Dedifferentiated amniotic fluid mesenchymal stem cell (primary cell): ENCODE measurements around the gene GABRB2.

ENCODE experiments used
- DNase-seq: peaks from one replicate; pipeline ENCODE4 v3.0.0-alpha.2; 2016; ENCODE audit errors: extremely low spot score

The GABRB2 gene

DNA sequence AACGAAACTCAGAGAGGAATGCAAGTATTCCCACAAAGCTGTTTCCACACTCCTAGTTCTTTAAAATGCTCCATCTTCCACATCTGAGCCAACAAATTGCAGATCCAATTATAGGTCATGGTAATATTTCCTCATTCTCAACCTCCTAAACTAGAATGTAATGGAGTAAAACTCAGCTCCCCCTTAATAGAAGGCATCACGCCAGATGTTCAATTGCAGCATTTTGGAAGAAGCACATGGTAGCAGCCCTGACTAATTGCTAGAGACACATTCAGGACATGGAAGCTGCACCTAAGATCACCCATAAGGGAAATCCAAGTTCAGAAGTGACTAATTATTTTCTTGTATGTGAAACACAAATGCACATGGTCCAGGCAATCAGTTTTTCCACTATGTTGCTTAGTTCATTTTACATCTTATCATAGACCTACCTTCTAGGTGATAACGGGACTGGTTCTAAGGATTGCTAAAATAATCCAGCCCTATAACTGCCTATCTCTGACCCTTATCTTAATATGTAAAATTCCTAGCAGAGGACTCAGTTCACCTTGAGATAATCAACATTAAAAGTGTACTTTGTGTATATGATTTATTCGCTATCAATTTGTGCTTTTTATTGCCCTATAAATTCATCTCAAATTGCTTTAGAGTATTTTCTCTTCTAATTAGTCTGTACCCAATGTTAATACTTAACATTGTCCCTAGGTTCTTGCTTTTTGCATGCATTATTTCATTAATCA is 75.1 kb downstream of the GABRB2 start:
- DNase-seq, result no peak

DNA sequence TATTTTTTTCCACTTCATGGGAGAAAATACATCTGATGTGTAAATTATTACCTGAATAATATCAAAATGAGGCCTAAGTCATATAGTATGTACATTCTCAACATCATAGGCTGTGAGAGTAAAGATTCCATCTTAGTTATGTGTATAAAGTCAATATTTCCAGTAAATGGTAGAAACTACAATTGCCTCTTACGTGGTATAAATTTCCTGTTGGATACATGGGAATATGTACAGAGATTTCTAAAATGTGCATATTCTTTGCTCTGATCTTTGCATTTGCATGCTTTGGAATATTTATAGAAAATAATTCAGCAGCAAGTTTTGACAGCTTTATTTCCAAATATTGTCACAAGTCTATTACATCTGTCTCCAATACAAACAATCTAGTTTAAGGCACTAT is 78.8 kb downstream of the GABRB2 start:
- no peak for DNase-seq

DNA sequence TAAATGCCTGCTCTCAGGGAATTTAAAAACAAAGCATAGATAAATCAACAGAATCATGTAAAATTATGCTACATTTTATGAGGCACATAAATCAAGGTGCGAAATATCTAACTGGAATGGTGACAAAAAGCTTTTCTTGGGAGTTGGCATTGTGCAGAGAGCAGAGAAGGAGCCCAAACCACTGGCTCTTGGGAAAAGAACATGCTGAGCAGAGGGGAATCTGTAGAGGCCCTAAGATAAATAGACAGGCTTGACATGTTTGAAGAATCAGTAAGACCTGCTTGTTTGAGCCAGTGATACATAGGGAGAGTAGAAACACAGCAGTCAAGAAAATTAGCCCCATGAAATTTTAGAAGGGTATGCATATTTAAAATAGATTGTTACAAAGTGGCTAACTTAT is 85.8 kb downstream of the GABRB2 start:
- DNase-seq, result no peak

DNA sequence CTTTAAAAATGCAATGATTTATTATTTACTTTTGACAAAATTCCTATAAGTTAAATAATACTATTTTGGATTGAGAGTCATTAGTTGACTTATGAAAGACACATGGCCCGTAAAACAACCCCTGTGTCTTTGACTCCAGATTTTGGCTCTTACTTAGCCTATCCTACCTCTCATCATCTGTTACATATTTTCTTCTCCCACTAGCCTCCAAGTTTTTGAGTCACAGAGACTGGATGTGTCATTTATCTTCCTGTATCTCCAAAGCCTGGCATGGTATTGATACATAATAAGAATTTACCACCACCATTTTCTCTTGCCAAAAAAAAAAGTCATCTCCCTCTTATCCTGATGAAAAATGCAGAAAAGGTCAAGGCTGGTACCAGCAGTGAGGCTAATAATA is 99.9 kb downstream of the GABRB2 start:
- DNase-seq, result no peak

DNA sequence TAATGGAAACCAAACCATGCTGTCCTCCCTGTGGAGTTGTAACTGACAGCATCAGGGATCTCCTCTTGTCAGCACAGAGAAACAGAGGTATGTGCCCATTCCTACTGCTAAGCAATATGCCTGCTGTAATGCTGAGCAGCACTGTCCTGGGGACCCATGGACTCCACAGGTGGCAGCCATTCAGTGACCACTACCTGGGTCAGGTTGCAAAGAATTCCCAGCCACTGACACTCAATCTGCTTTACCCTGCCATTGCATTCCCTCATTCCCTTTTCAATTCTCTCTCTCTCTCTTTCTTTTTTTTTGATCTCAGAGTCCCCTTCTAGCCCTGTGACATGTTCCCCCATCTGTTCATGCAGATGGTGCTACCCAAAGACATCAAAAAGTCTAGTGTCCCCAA is 104.1 kb downstream of the GABRB2 start:
- DNase-seq, result no peak

DNA sequence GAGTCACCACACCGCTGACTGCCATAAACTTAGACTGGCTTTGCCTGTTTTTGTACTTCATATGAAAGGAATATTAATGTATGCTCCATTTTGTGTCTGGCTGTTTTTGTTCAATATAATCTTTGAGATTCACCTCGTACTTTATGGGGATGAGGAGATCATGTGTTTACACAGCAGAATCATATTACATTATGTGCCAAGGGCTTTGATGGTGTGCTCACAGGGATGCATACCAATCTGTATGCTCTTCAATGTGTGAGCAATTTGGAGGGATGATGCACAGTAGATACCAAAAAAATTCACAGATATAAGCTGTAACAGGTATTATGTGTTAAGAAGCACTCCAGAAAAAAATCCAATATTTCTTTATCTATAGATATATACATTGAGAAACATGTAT is 113.7 kb downstream of the GABRB2 start:
- DNase-seq, result no peak

DNA sequence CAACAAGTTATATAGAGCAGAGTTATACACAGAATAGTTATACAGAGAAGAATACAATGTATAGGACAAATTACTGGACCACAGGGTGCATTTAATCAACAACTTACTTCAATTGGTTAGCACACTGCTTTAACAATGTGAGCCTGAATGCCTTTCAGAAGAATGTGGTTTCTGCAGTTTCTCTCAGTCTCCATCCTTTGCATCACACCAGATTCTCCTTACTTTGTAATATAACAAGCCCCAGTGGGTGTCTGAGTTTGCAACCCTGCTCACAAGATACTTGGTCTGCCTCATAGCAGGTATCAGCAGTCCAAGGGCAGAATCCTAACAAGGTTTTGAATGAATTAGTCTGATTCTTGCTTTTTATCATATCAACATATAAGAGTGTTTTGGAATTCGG is 114.6 kb downstream of the GABRB2 start:
- DNase-seq, result no peak

DNA sequence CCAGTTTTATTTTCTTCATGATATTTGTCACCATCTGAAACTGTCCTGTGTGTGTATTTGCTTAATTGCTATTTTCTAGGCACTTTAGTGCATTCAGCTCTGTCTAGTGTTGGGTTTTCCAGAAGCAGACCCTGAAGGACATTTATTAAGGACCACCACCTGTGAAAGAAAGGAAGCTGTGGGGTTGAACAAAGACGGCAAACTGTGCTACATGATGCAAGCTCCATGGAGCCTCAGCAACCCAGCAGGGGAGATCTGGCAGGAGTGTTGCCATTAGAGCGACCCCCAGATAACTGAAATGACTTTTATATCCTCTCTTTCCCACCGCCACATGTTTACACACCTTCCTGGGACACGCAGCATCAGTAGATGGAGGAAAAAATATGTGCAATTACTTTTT is 125.5 kb downstream of the GABRB2 start:
- no peak for DNase-seq

DNA sequence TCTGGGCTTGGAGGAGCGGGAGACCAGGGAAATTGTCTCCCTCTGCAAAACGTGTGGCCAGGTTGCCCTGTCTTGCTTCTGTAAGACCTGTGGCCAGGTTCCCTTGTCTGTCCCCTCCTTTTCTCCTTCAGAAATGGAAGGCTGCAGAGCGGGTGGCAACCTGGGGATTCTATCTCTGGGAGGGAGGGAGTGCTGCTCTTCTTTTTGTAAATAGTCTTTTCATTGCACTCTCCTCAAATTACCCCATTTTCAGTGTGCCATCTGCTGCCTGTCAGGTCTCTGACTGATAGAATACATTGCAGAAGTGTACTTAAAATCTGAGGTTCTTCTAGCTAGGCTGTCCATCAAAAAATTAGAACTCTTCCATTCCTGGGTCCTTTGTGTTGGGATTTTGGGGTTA is 126.0 kb downstream of the GABRB2 start:
- DNase-seq, result no peak

DNA sequence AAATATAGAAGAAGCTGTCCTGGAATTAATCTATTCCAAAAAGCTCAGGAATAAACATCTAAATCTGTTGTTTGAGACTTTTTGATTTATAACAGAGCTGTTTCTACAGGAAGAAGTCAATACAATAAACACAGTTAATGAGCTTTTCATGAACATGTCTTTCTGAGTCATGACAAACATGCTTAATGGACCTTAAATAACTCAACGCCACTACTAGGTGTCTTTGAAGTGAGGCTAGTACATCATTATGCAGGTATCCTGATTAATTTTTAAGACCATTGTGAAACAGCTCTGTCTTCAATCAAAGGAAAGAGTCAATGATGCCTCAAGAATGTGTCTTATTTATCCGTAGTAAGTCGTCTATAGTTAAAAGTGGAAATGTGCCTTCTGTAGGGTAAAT is 131.6 kb downstream of the GABRB2 start:
- DNase-seq, result no peak

DNA sequence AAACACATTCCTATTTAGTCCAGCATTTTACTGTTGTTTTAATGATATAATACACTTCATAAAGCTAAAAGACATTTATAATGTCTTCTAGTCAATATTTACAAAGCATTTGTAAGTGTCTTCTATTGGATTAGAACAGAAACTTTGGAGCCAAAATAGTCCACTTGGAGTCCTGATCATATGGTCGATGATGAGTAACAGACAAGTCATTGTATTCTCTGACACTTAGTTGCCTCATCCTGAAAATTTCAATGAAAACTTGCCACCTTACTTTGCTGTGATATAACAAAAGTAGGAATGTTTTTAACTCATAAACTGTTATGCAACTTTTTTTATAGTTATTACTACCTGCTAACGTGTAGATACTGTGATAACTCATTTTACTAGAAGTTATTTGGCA is 132.5 kb downstream of the GABRB2 start:
- no peak for DNase-seq

DNA sequence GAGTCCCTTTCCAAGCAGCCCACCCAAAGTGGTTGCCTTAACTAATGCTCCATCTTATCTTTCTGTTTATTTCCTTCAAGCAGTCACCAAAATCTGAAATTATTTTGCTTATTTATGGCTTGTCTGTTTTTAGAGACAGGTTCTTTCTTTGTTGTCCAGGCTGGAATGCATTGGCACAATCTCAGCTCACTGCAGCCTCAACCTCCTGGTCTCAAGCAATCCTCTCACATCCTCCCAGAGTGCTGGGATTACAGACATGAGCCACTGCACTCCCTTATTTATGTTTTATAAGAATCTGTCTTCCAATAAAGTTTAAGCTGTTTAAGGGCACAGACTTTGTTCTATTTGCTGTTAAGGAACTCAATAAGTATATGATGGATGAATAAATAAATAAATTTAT is 133.7 kb downstream of the GABRB2 start:
- no peak for DNase-seq

DNA sequence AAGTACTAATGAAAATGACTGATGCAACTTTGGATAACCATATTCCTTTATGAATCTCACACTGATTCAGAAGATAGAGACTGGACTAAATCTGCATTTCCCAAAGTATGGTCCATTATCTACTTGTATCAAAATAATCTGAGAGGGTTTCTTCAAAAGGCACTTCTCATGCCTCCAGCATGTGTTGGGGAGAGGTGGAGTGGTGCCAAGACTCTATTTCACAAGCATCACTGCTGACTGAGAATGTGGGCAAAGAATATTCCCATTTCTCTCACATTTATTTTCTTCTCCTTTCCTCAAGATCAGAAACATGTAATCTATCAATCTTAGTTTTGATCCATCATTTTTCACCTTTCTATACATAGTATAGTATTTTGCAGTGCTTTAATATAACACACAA is 135.4 kb downstream of the GABRB2 start:
- DNase-seq, result no peak

DNA sequence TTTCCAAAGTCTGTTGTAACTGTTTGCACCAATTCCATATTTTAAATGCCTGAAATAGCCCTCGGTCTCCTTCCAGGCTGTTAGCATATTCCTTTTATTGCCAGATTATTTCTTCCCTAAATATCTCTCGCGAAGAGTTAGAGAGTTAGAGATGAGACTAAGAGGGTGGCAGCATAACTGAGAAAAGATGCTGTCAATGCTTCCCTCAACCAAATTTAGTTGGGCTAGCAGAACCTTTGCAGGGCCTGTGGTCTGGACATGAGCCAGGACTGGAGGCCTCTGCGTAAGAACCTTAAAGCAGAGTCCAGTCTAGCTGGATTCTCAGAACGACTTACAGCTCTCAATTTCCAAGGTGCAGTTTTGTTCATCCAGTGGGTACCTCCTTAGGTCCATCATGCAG is 135.9 kb downstream of the GABRB2 start:
- DNase-seq, result no peak

DNA sequence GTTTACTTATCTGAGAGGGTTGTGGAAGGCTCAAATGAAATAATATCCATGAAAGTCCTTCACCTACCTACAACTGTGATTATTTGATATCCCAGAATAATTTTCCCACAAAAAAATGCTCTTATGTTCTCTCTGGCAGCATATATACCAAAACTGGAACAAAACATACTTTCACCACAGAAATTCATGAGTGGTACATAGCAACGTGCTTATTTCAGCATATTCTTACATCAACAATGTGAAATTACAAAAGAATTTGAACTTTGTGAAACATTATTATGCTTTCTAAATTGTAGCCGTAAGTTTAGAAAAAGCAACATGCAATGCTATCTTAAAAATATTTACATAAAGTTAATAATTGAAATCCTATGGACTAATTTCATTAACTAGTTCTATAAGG is 137.1 kb downstream of the GABRB2 start:
- DNase-seq, result no peak

DNA sequence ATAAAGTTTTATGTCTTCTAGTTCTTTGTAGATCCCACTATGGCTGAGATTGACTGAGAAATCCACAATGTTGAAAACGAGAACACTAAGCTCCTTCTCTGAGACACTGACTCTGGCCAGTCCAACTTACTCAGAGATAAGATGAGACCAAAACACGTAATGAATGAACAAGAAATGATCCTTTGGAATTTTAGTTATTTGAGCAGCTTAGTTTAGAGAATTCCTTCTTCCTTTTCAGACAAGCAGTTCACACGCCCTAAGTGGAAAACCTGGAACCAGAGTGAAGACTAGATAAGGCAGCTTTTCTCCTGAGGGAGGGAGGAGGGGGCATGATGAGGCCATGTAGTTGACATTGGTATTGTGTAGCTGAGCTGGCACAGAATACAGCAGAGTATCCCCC is 139.6 kb downstream of the GABRB2 start:
- DNase-seq, result no peak

DNA sequence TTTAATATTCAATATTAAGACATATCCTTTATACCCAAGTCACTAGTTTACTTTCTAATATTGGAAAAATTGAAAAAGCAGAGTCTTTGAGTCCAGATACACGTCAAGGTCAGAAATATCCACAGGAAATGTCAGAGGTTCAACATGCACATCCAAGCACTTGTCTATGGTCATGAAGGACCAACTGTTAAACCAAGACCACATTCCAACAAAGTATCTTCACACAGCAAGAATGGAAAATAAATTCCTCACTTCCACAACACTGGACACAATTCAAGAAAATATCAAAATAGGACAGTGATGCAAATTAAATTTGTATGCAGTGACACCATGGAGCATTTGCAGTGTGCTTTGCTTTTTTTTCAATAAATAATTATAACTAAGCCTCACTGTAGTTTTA is 142.5 kb downstream of the GABRB2 start:
- no peak for DNase-seq

DNA sequence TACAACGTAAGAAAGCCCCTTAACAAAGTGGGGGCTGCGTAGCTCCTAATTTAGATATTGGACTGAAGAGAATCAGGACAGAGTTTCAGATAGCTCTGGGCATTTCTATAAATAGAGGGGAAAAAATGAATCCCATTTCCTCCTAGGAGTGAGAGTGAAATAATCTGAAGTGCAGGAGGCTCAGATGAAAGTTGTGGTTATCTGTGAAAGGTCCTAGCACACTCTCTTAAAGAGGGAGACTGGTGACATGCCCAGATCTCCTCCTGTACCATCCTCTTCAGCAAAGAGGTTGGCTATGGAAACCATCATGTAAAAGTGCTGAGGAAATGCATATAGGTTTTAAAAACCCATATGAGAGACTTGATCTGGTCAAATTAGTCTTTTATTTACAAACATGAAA is 143.4 kb downstream of the GABRB2 start:
- no peak for DNase-seq

DNA sequence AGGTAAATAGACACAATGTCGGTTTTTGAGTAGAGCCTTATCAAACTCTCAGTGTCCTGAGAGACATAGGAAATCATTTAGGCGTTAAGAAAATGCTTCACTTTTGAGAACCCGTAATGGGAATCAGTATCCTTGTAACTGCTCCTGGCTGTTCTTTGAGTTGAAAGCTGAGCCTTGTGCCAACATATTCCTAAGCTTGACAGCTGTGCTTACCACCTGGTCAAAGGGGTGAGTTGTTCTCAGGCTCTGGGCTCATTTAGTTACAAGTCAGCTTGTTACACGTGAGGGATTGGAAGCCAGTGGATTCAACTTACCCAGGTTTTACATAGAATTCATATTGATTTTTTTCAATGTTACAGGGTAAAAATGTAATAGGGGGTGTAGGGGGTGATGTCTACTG is 145.9 kb downstream of the GABRB2 start:
- DNase-seq, result no peak

DNA sequence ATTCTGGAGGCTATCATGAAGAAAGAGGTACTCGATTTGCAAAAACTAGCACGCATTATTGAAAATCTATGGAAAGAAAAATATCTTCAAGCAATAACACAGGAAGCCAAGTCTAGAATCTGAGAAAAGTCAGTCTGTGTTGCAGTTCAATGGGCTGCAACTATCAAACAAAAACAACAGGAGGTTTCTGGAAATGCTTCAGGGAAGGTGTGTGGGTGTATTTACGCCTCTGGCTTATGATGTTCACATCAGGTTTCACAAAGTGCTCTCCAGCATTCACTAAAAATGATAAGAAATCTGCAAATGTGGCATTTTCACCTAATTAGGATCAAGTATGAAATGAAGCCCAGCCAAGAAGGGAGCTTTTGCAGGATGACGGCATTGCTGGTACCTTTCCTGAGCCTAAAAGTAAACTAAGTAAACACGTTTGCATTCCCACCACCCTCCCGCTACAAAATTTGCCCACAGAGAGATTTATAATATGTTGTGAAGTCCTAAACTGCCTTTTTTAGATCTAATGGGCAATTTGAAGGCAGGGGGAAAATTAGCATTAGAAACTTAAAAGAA is 146.4 kb downstream of the GABRB2 start:
- no peak for DNase-seq

DNA sequence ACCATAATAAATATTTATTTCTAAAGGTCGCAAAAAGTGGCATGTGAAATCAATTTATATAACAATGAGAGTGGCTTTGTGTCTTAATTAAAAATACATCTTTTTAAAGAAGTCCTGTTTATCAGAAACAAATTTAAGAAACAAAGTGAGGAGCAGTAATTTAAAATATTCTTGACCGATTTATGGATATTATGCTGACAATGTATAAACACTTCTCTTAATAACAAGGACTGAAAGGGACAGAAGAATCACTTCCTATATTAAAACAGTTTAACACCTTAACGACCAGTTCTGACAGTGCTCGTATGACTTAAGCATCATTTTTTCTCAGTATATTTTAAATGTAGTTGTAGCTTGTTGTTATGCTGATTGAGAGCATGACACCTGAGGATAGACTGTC is 149.1 kb downstream of the GABRB2 start:
- DNase-seq, result no peak

DNA sequence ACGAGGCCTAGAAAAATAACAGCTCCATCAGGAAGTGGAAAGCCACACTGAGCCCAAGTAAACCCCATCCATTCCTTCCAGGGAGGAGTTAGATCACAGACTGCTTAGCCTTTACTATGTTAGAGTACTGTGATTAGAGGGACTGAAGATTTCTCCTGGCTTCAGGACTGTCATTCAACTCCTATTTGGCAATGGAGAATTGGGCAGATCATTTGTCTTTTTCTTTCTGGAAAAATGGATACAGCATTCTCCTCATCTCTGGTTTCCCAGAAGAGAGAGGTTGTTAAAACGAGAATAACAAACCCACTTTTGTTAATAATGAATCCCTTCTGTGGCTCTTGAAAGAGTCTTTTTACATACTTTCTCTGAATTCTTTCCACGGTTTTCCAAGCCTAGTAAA is 150.4 kb downstream of the GABRB2 start:
- DNase-seq, result no peak

DNA sequence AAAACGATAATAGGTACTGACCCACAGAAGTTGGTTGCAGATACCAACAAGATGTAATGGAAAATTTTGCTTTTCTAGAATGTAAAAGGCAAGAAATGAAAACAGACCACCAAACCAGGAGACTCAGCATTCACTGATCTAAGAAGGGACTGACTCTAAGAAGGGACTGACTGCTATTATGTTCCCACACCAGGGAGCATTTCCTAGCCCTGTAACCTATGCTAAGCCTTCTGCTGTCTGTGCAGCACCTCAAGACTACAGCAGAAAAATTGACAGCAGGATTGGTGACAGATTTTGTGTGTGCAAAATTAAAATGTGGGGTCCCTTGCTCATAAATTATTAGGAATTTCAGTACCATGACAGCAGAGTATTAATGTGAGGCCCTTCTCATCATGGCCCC is 154.8 kb downstream of the GABRB2 start:
- DNase-seq, result no peak

DNA sequence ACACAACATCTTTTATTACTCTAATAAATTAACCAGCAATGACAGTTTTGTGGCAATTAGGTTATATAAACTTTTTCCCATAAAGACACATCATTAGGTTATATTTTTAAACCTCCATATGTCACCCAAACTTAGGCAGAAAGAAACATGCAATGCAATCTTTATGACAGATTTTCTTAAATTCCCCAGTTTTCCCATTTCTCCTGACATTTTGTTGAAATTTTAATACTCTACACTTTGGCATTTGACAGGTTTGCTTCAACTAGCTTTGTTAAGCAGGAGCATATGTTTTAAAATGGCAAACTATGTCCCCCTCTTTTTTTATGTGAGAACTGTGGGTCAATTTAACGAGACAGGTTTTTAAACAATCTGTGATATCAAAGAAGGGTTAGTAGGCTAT is 155.5 kb downstream of the GABRB2 start:
- DNase-seq, result no peak
